Measurements from ENCODE around the gene ARHGAP25.

ARHGAP25 gene

DNA sequence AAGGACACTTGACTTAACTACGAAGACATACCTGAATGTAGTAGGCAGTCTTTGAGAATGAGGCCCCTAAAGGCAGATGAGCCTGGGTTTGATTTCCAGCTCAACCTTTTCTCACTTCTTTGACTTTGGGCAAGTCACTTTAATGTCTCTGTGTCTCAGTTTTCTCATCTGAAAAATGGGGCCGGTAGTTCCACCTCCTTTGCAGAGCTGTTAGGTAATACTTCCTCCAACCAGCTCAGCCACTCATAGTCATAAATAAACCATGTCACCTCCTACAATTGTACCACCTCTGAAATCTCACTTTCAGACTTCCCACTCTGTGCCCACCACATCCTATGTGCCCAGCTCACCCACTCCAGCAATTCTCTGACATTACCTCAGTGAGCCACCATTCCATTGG, 10.4 kb downstream of the ARHGAP25 start:
- H3K27ac ChIP-seq (ENCODE audit: low read depth, low read length), result no peak overlapping the region
- H3K4me2 ChIP-seq (ENCODE audit: low read depth, low read length, poor library complexity, severe bottlenecking), result no peak overlapping the region
- no peaks in the 10 kb centered on the region for H3K27me3 ChIP-seq (ENCODE audit: low read length)
- no peak overlapping the region for H3K4me3 ChIP-seq (ENCODE audit: insufficient read depth, low read length, poor library complexity, severe bottlenecking)
- H2AFZ ChIP-seq (ENCODE audit: low read depth, low read length, severe bottlenecking), result no peak overlapping the region
- H3F3A ChIP-seq (ENCODE audit: insufficient read depth), result 0 out of 2 replicates have a peak, but pooled peaks cover 8% of the 10 kb centered on the region
- H3K79me2 ChIP-seq (ENCODE audit: insufficient read depth, low read length), result peaks cover 72% of the 10 kb centered on the region
- no peaks in the 10 kb centered on the region for H4K20me1 ChIP-seq (ENCODE audit: low read depth, low read length)
- H3K9me3 ChIP-seq (ENCODE audit: insufficient read depth, low read length), result no peaks in the 10 kb centered on the region
- no peak for TF ChIP-seq EZH2phosphoT487 (conservative IDR thresholded peaks at IDR 0.05; ENCODE audit: low read length)
- TF ChIP-seq, protein P1, sequence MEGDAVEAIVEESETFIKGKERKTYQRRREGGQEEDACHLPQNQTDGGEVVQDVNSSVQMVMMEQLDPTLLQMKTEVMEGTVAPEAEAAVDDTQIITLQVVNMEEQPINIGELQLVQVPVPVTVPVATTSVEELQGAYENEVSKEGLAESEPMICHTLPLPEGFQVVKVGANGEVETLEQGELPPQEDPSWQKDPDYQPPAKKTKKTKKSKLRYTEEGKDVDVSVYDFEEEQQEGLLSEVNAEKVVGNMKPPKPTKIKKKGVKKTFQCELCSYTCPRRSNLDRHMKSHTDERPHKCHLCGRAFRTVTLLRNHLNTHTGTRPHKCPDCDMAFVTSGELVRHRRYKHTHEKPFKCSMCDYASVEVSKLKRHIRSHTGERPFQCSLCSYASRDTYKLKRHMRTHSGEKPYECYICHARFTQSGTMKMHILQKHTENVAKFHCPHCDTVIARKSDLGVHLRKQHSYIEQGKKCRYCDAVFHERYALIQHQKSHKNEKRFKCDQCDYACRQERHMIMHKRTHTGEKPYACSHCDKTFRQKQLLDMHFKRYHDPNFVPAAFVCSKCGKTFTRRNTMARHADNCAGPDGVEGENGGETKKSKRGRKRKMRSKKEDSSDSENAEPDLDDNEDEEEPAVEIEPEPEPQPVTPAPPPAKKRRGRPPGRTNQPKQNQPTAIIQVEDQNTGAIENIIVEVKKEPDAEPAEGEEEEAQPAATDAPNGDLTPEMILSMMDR (IDR thresholded peaks at IDR 0.05; ENCODE audit: insufficient read depth, low read length, poor library complexity, severe bottlenecking), result no peak
- H3K9me2 ChIP-seq (replicated peaks; ENCODE audit: insufficient read depth, low read length), result no peaks in the 10 kb centered on the region
- H3K9ac ChIP-seq (ENCODE audit: low read length), result no peak overlapping the region
- H3K36me3 ChIP-seq (ENCODE audit: low read length), result no peaks in the 10 kb centered on the region

- Histone ChIP-seq H3K27me3 (ENCODE audit: low read length) (no peaks in the 10 kb centered on the region), H3K4me3 (ENCODE audit: insufficient read depth, low read length, poor library complexity, severe bottlenecking) (no peak overlapping the region), H3K9me2 (replicated peaks; ENCODE audit: insufficient read depth, low read length) (no peaks in the 10 kb centered on the region), H3K9me3 (ENCODE audit: insufficient read depth, low read length) (no peaks in the 10 kb centered on the region), H3K4me2 (ENCODE audit: low read depth, low read length, poor library complexity, severe bottlenecking) (no peak overlapping the region), H2AFZ (ENCODE audit: low read depth, low read length, severe bottlenecking) (no peak overlapping the region), H3K79me2 (ENCODE audit: insufficient read depth, low read length) (peaks cover 62% of the 10 kb centered on the region), H3K27ac (ENCODE audit: low read depth, low read length) (no peak overlapping the region), H3K36me3 (ENCODE audit: low read length) (no peaks in the 10 kb centered on the region), H4K20me1 (ENCODE audit: low read depth, low read length) (no peaks in the 10 kb centered on the region), H3F3A (ENCODE audit: insufficient read depth) (0 out of 2 replicates have a peak, but pooled peaks cover under 1% of the 10 kb centered on the region), H3K9ac (ENCODE audit: low read length) (no peak overlapping the region)
- no peak for TF ChIP-seq EZH2phosphoT487 (conservative IDR thresholded peaks at IDR 0.05; ENCODE audit: low read length)
- TF ChIP-seq, protein P1 (IDR thresholded peaks at IDR 0.05; ENCODE audit: insufficient read depth, low read length, poor library complexity, severe bottlenecking), result no peak
Observed at GRCh38 chr2:68746408-68746807, 11.8 kb downstream of the ARHGAP25 start.

DNA sequence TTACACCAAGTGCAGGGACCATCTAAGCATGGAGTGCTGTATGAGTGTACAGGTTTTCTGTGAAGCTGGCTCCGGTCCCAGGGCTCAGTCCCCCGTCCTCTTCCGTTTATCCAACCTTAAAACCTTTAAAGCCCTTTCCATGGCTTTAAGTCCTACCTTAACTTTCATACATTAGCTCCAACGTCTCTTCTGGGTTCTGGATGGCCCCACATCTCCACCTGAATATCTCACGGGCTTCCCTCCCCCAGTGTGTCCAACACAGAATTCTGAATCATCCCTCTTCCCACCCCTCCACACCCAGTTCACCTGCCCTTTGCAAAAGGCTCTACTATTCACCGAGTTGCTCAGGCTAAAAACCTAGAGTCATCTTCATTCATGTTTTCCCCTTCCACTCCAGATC, 12.8 kb downstream of the ARHGAP25 start:
- Histone ChIP-seq H3K4me2 (ENCODE audit: low read depth, low read length, poor library complexity, severe bottlenecking) (no peak overlapping the region), H3K4me3 (ENCODE audit: insufficient read depth, low read length, poor library complexity, severe bottlenecking) (no peak overlapping the region), H3K27ac (ENCODE audit: low read depth, low read length) (no peak overlapping the region), H3K9me3 (ENCODE audit: insufficient read depth, low read length) (no peaks in the 10 kb centered on the region), H3K79me2 (ENCODE audit: insufficient read depth, low read length) (peaks cover 58% of the 10 kb centered on the region), H3K36me3 (ENCODE audit: low read length) (no peaks in the 10 kb centered on the region), H4K20me1 (ENCODE audit: low read depth, low read length) (no peaks in the 10 kb centered on the region), H2AFZ (ENCODE audit: low read depth, low read length, severe bottlenecking) (no peak overlapping the region), H3K9me2 (replicated peaks; ENCODE audit: insufficient read depth, low read length) (no peaks in the 10 kb centered on the region), H3K27me3 (ENCODE audit: low read length) (no peaks in the 10 kb centered on the region), H3F3A (ENCODE audit: insufficient read depth) (no peaks in the 10 kb centered on the region), H3K9ac (ENCODE audit: low read length) (no peak overlapping the region)
- TF ChIP-seq EZH2phosphoT487 (conservative IDR thresholded peaks at IDR 0.05; ENCODE audit: low read length), result no peak
- TF ChIP-seq, protein P1 (IDR thresholded peaks at IDR 0.05; ENCODE audit: insufficient read depth, low read length, poor library complexity, severe bottlenecking), result no peak

Measured in SU-DHL-6 (cell line).